Adipose tissue (tissue), 3 donors: ENCODE measurements around the gene COL4A1. TPM values are rescaled to one million over a fixed set of nuclear protein-coding genes. Genes with fewer than 3 reads are reported as not detected.
"Not testable (repeated sequence)": the region's sequence is repeated elsewhere in the genome, so short reads cannot be mapped to it uniquely, and the experiment has no call there.

Experiments
- H3K27ac ChIP-seq: one replicate; pipeline ENCODE4 v1.5.1; 2013; ENCODE audit warnings: low read depth, low read length
- WGBS, 3 donors: extraction: QIAGEN DNeasy Blood & Tissue Kit; methylation state at CpG; one replicate each; pipeline ENCODE4 v1.1.7; 2013; 5-methylcytosine and 5-hydroxymethylcytosine counted together
- polyA plus RNA-seq, 3 donors: library from polyadenylated mRNA; stranded (reverse); fragments of 200-250 nt; gene quantifications; one replicate each; pipeline ENCODE4 v1.2.3, GENCODE V29; 2013
- donor health status: healthy with polysubstance abuse.
- donor health status: Bipolar disorder and iron deficiency.
- donor health status: healthy.

The COL4A1 gene
- polyA plus RNA-seq, 3 donors = 103 to 773 (median 225) TPM

DNA sequence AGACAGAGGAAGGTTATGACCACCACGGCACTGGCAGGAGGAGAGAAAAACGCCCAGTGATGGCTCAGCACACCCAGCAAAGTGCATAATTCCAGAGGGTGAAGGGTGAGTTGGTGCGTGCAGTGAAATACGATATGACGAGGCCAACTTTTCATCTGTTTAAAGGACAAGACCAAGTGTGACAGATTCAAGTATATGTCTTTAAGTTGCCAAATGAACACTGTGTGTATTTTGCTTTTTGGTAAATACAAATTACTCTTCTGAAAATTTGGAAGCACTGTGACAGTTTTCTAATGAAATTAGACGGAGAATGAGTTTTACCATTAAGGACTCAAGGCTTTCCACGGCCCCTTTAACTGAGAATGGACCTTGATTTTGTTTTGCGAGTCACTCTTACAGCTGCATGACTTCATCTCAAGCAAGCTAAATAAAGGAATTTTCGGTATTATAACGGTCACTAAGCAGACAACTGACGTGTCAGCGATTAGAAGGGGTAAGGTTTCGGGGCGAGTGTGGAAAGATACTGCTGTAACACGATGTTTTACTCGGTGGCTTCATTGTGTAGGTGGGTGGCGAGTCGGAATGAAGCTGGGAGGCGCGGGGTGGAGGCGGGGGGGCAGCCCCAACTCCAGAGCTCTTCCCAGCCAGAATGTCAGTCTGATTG, 23.0 kb upstream of the COL4A1 start:
- H3K27ac ChIP-seq = no peak overlapping the region
- WGBS, 3 donors = 76 to 90% (median 85%) methylated on average over 21 of the region's 21 CpGs

DNA sequence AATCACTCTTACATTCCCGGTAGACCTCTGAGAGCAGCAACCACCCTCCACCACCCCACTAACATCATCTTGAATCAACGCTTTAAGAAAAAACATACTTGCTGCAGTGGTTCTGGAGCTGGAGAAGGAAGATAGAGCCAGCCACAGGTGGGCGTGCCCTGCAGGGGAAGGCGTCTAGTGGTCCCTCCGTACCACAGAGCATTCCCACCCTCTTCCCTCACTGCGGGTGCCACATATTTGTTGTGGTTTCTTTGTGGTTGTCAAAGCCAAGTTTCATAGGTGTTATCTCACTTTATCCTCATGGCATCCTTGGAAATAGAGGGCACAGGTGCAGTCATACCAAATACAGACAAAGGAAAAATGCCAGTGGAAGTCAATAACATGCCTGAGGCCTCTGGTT, 22.3 kb upstream of the COL4A1 start:
- no peak overlapping the region for H3K27ac ChIP-seq
- WGBS, 3 donors = 78 to 81% (median 79%) methylated on average over 6 of the region's 6 CpGs

DNA sequence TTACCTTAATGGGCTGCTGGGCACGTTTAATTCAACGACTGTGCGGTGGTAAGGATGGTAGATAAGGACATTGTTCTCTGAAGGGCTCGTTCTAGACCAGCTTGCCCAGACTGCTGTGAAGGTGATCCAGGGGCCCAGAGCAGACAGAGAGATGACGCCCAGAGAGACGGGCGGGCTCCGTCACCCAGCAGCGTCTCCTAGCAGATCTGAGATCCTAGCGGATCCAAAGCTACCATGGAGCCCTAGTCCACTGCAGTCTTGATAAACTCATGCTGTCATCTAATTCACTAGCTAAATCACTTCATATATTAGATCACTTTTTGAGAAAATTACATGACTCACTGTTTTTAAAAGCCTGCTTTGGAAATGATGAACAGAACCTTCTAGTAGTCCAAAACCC, 21.6 kb upstream of the COL4A1 start:
- no peak overlapping the region for H3K27ac ChIP-seq

DNA sequence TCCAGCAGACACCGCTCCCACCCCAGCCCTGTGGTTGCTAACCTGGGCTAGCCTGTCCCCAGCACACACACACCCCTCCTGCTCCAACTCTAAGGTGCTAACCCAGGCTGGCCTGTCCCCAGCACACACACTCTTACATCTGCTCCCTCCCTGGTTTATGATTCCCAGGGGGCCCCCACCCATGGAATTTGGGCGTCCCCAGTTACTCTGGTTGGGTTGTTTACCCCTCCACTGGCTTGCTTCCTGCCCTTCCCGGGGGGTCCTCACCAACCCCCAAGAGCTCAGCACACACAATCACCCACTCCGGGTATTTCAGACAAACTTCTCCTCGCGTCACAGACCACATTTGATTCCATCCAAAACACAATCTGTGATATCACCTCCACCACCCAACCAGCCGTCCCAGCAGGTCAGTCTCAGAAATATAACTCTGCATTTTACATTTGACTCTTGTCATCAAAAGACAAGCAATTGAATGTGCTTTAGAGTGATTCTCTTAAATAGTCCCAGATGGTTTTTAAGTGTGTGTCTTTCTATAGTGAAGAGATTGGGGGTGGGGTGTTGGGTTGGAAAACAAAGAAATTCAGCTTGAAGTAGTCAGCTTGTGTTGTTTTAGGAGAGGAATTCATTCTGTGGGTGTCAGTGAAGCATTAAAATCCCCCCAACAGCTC, 20.2 kb upstream of the COL4A1 start:
- WGBS, 3 donors = 32 to 60% (median 59%) methylated on average over 7 of the region's 7 CpGs
- no peak overlapping the region for H3K27ac ChIP-seq

More for the DNA sequence above, 21.6 kb upstream of the COL4A1 start:
- WGBS, 3 donors = 82 to 93% (median 87%) methylated on average over 10 of the region's 10 CpGs

DNA sequence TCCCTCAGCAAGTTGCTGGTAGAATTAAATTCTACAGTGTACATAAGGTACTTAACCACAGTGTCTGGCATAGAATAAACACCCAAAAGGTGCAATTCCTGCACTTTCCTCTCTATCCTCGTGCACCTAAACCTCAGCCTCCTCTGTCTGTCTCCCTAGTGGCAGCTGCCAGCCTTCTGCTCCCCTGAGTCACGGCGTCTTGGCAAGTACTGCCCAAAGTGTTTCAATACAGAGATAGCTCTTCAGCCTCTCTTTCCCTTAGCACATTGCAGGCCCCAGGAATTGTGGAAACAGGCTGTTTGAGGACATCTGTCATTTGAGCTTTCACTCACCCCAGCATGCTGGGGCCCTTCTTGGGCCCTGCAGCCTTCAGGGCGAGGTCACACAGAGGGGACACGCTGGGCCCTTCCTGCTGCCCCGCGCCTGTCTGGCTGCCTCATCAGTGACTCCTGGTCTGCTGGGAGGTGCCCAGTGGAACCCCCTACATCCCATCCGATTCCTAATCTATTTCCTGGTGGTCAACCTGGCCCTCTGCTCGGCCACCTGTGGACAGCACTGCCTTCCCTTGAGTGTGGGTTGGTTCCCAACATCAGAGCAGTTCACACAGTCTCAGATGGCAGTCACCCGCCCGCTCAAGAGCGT, 19.4 kb upstream of the COL4A1 start:
- 60 to 81% (median 75%) methylated on average over 12 of the region's 12 CpGs for WGBS, 3 donors
- H3K27ac ChIP-seq = no peak overlapping the region

DNA sequence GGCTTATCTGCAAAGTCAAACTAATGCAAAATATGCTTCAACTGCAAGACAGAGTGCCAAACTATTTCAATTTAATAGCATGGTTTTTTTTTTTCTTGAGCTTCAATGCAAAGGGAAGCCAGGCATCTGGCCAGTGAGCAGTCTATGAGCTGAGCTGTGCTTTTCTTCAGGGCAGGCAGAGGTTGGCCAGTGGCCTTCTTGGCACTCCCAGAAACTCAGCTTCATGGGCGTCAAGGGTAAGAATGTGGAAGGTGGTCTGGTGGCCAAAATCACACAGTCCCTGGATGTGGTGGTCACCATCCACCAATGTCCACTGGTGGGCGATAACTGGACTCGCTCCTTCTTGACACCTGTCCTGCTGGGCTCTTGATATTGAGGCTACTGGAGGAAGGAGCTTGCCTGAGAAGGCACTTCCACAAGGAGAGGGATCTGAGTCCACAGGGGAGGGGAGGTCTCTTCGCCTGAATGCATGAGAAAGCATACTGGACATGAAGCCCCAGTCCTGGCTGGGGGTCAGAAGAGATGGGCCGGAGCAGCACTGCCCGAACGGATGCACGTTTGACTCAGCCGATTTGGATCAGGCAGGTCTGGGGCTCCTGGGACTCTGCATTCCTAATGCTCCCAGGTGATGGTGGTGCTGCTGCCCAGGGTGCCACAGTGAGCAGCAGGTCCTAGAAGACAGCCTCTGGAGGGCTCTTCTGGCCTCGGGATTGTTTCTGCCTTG, 17.2 kb upstream of the COL4A1 start:
- 63 to 81% (median 71%) methylated on average over 10 of the region's 10 CpGs for WGBS, 3 donors
- no peak overlapping the region for H3K27ac ChIP-seq

DNA sequence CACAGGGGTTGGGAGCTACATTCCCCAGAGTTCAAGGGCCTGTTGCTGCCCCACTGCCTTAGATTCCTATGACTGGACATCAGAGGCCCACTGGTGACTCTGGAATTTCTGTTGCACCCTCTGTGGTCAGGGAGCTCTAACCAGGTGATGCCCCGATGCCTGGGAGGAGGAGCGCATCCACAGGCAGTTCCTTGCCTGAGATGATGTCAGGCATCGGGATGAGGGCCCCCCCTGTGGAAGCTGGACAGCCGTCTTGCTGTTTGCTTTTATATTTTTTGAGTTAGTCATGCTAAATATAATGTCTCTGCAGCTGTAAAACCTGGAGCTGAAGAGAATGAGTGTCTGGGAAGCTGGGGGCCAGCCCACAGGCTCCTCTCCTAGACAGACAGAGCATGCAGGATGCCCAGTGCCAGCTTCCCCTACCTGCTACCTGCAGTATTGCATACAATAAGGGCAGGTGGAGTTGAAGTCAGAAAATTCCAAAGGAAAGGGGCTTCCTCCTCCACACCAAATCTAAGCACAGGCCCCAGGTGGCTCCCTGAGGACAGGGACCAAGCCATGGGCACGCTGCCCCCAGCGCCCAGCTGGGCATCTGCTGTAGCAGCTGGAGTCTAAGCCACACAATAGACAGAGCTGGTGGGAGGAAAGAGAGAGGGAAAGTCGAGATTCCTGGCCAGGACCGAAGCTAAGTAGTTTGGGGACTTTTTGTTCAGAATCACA, 16.4 kb upstream of the COL4A1 start:
- WGBS, 3 donors = 73 to 76% (median 76%) methylated on average over 8 of the region's 8 CpGs
- H3K27ac ChIP-seq = no peak overlapping the region

DNA sequence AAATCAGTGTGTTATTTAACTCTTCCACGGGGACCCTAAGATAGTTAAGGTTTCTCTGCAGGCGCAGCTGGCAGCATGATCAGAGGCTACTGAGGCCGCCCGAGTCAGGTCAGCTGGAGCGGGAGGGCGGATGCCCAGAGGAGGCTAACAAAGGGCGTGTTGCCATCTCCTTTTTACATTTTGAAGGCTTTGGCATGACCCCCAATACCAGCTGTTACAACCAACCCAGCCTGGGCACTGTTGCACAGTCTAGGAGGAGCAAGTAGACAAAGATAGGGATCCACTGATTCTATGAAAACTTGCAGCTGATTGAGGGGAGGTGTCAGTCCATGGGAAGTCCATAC, 15.8 kb upstream of the COL4A1 start:
- no peak overlapping the region for H3K27ac ChIP-seq
- 71 to 90% (median 86%) methylated on average over 7 of the region's 7 CpGs for WGBS, 3 donors

DNA sequence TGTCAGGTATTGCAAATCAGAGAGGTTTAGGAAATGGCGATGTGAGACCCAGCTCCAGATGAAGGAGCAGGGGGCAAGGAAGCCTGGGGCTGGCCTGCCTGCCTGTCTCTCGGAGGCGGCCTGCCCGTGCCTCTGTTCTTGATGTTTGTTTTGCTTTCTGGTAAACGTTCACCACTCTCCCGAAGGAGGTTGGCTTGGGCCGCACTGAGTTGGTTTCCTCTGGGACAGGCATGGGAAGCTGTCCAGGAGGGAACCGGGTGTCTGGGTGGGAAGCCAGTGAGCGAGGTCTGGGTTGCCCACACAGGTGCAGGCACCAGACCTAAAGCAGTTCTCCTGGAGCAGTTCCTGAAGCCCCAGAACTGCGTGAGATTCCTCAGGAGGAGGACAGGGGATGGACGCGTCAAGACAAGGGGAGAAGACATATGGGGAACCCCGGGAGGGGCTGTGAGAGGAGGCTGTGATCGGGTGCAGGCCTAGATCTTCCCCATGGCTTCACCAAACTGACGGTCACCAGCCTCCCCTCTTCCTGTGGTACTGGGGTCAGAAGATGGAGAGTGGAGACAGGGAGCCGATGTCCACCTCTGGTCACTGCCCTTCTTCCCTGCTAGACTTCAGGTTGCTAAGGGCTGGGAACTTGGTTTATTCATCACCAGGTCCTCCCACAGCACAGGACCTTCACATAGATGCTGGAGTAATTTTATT, 15.3 kb upstream of the COL4A1 start:
- no peak overlapping the region for H3K27ac ChIP-seq
- WGBS, 3 donors = 70 to 79% (median 74%) methylated on average over 16 of the region's 16 CpGs

DNA sequence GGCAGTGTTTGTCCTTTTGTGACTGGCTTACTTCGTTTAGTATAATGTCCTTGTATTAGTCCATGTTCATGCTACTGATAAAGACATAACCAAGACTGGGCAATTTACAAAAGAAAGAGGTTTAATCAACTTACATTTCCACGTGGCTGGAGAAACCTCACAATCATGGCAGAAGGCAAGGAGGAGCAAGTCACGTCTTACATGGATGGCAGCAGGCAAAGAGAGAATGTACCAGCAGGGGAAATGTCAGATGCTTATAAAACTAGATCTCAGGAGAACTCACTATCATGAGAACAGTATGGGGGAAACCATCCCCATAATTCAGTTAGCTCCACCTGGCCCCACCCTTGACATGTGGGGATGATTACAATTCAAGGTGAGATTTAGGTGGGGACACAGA, 14.6 kb upstream of the COL4A1 start:
- not testable (repeated sequence) for H3K27ac ChIP-seq
- 74 to 80% (median 79%) methylated on average over 3 of the region's 3 CpGs for WGBS, 3 donors

DNA sequence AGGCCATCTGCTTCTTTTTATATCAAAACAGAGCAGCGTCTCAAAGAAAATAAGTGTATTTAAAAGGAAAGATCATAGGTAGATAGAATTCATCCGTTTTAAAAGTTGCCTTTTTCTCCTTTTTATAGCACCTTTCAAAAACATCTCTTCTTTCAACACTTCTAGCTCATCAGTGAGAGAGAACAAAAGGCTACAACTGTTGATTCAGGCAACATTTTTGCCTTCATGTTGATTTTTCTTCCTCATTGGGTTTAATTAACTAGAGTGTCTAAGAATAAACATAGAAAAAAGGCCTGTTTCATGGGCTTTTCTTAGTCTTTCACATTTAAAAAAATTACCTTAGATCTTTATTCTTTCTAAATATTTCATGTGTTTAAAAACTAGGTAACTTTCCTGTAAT, 13.7 kb upstream of the COL4A1 start:
- 26 to 64% (median 61%) methylated on average over 2 of the region's 2 CpGs for WGBS, 3 donors
- no peak overlapping the region for H3K27ac ChIP-seq

DNA sequence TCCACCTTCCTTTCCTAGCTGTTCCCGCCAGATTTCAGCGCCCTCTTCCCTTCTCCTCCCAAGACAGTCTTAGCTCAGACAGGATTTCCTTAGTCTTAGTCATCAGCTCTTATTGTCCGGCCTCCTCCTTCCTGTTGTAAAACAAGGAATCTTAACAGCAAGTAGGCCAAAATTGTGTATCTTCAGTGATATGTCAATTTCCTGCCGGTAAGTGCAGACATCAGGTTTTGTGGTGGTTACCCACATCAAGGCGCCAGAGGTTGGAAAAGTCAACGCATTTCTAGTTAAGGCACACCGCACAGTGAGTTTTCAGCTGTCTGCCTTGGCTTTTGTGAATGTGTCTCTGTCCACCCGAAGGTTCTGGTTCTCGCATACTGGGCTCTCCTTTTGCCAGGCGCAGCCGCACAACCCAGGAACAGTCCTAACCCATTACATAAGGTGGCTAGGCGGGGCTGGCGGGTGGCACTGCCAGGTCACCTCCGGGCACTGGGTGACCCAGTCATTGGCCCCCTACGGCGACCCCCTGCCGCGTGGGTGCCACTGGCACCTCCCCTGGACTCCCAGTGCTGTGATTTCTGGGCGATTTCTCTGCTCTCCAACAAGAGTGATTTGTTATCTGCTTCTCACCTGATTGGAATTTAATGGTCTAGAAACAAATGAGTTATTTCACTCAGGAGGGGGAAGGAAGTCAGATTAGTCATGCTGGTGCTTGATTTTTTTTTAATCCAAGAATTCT, 13.0 kb upstream of the COL4A1 start:
- H3K27ac ChIP-seq = no peak overlapping the region
- 58 to 64% (median 60%) methylated on average over 19 of the region's 19 CpGs for WGBS, 3 donors

DNA sequence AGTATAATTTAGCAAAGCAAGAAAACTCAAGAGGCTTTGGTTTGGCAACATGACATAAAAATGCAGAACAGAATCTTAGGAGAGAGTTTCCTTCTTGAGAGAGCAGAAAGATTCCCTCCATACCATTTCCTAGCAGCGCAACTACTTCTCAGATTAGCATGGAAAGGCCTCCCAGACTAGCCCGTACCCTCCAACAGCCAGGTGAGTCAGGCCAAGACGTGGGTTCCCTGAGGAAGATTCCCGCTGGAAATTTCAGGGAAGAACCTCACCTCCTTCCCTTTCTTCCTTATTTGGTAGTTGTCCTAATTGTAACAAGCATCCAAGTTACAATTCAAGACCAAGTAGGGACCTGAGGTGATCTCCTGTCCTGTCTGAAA, 12.4 kb upstream of the COL4A1 start:
- 51 to 68% (median 64%) methylated on average over 4 of the region's 4 CpGs for WGBS, 3 donors
- no peak overlapping the region for H3K27ac ChIP-seq

DNA sequence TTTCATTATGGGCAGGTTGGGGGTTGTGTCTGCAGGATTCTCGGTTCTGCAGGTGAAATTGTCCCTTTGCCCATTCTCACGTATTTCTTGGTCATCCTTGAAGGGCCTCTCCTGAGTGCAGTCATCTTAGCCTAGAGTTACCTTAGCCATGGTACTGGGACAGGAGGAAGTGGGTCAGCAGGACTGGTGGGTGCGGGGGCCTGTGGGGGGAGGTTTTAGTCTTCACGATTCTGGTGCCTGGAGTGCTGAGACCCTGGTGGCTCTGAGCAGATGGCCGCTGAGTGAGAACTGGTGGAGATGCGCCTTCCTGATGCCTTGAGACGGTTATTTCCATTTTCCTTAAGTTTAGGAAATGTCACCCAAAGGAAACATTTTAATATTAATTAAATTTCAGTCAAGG, 12.0 kb upstream of the COL4A1 start:
- no peak overlapping the region for H3K27ac ChIP-seq
- whole genome bisulfite sequencing, 3 donors = 70 to 76% (median 73%) methylated on average over 7 of the region's 7 CpGs

DNA sequence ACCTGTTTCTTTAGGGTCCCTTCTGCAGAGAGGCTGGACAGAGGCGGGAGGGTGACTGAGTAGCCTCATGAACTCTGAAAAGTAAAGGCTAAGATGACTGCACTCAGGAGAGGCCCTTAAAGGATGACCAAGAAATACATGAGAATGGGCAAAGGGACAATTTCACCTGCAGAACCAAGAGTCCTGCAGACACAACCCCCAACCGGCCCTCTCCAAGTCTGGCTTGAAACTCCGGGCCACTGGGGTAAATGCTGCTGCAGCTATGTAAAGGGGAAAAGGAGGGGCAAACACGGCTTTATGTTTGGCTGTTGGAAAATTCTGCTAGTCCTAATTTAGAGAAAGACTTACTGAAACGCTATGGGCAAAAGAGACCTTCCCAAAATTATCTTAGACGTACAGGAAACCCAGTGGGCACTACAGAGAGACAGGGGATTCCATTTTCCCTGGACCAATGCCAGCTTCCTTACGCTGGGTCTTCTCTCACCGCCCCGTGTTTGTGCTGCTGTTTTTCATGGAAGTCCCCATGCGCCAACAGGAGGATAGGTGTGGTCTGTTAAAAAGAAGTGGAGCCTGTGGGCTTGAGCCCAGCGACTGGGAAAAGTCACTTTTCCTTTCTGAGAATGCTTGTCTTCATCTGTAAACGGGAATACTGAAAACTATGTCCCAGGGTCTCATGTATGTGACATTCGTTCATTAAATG, 10.7 kb upstream of the COL4A1 start:
- 69 to 75% (median 73%) methylated on average over 13 of the region's 13 CpGs for WGBS, 3 donors
- H3K27ac ChIP-seq = no peak overlapping the region

DNA sequence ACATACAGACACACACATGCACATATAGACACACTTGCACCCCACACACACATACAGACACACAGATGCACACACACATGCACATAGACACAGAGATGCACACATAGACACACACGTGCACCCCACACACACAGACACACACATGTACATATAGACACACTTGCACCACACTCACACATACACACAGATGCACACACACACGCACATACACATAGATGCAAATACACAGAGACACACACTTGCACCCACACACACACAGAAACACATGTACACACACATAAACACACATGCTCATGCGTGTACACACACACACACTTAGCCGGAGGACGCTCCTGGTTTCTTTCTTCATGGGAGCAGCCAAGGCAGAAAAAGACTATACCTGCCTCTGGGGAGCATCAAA, 10.1 kb upstream of the COL4A1 start:
- WGBS, 3 donors = 90 to 94% (median 93%) methylated on average over 5 of the region's 5 CpGs

DNA sequence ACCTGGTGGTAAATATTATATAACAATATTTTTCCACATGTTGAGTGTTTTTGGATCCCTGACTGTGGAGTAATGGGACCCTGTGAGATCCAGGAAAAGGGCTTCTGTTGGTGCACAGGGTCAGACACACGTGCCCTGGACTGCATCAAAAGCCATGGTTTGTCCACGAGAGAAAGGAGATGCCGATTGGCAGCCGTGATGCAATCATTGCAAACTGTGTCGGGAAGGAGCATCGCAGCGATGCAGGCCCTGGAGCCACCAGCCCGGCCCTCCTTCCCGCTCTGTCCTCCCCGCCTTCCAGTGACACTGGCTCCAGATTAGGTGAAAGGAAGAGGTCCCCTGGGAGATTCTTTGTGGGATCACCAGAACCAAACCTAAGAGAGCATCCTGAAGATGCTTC, 9.2 kb upstream of the COL4A1 start:
- no peak overlapping the region for H3K27ac ChIP-seq
- 57 to 83% (median 80%) methylated on average over 10 of the region's 10 CpGs for WGBS, 3 donors

More for the DNA sequence above, 10.1 kb upstream of the COL4A1 start:
- no peak overlapping the region for H3K27ac ChIP-seq
